HepG2 (cell line): ENCODE measurements around the gene TFEB. TPM values are rescaled to one million over a fixed set of nuclear protein-coding genes. Genes with fewer than 3 reads are reported as not detected.
A peak's percentile ranks its signal among the peaks of the same experiment; 100 is the strongest.

Experiments
- ETV5 ChIP-seq: IDR thresholded peaks from 2 replicates; pipeline ENCODE4 v1.6.1; 2018; ENCODE audit warnings: missing biosample characterization, missing genetic modification reagents, inconsistent platforms, borderline replicate concordance
- FOXM1 ChIP-seq: sonication (generic); formaldehyde crosslinking; IDR thresholded peaks from 2 replicates; pipeline ENCODE4 v1.5.0; 2020; ENCODE audit warnings: missing genetic modification reagents
- HOXA3 ChIP-seq: sonication (generic); formaldehyde crosslinking; IDR thresholded peaks from 2 replicates; pipeline ENCODE4 v1.5.0; 2020; ENCODE audit warnings: missing genetic modification reagents
- IKZF4 ChIP-seq: sonication (generic); formaldehyde crosslinking; IDR thresholded peaks from 2 replicates; pipeline ENCODE4 v1.5.1; 2020; ENCODE audit warnings: borderline replicate concordance, mild to moderate bottlenecking, low read depth, missing genetic modification reagents; ENCODE audit errors: not compliant biosample characterization
- POGZ ChIP-seq: sonication (generic); formaldehyde crosslinking; IDR thresholded peaks from 2 replicates; pipeline ENCODE4 v1.4.0; 2020; ENCODE audit warnings: mild to moderate bottlenecking, missing genetic modification reagents
- PRMT3 ChIP-seq: sonication (generic); formaldehyde crosslinking; IDR thresholded peaks from 2 replicates; pipeline ENCODE4 v1.8.1; 2022; ENCODE audit warnings: low read depth, mild to moderate bottlenecking, moderate library complexity, missing genetic modification reagents, borderline replicate concordance
- RARG ChIP-seq: sonication (generic); formaldehyde crosslinking; IDR thresholded peaks from 2 replicates; pipeline ENCODE4 v1.4.0; 2020; ENCODE audit warnings: low read depth, mild to moderate bottlenecking, missing genetic modification reagents
- RXRB ChIP-seq: IDR thresholded peaks from 2 replicates; pipeline ENCODE4 v1.6.1; 2016; ENCODE audit warnings: borderline replicate concordance, missing genetic modification reagents, missing compliant biosample characterization
- SATB2 ChIP-seq: sonication (generic); formaldehyde crosslinking; IDR thresholded peaks from 2 replicates; pipeline ENCODE4 v1.5.0; 2020; ENCODE audit warnings: missing genetic modification reagents
- TEAD3 ChIP-seq: optimal IDR thresholded peaks from 2 replicates; pipeline ENCODE3; 2016; ENCODE audit warnings: borderline replicate concordance
- ZFY ChIP-seq: sonication (generic); formaldehyde crosslinking; IDR thresholded peaks from 2 replicates; pipeline ENCODE4 v1.4.0; 2020; ENCODE audit warnings: missing genetic modification reagents
- ZNF136 ChIP-seq: sonication (generic); formaldehyde crosslinking; IDR thresholded peaks from 2 replicates; pipeline ENCODE4 v1.8.1; 2022; ENCODE audit warnings: low read depth, mild to moderate bottlenecking, moderate library complexity, missing genetic modification reagents
- ZNF256 ChIP-seq: sonication (generic); formaldehyde crosslinking; conservative IDR thresholded peaks from 2 replicates; pipeline ENCODE4 v1.4.0; 2020; ENCODE audit warnings: missing genetic modification reagents
- ZNF430 ChIP-seq: sonication (generic); formaldehyde crosslinking; IDR thresholded peaks from 2 replicates; pipeline ENCODE4 v1.9.0; 2021; ENCODE audit warnings: mild to moderate bottlenecking, missing genetic modification reagents
- ZNF558 ChIP-seq: sonication (generic); formaldehyde crosslinking; IDR thresholded peaks from 2 replicates; pipeline ENCODE4 v1.9.0; 2022; ENCODE audit warnings: mild to moderate bottlenecking, missing genetic modification reagents, borderline replicate concordance
- ZNF616 ChIP-seq: sonication (generic); formaldehyde crosslinking; IDR thresholded peaks from 2 replicates; pipeline ENCODE4 v1.5.0; 2020; ENCODE audit warnings: low read depth, mild to moderate bottlenecking, missing genetic modification reagents
- ZNF768 ChIP-seq: sonication (generic); formaldehyde crosslinking; IDR thresholded peaks from 2 replicates; pipeline ENCODE4 v1.4.0; 2020; ENCODE audit warnings: missing genetic modification reagents
- ZSCAN25 ChIP-seq: sonication (generic); formaldehyde crosslinking; IDR thresholded peaks from 2 replicates; pipeline ENCODE4 v1.8.0; 2022; ENCODE audit warnings: mild to moderate bottlenecking, missing genetic modification reagents
- polyA plus RNA-seq, 8 experiments: library from polyadenylated mRNA; depleted of rRNA in 3 of 8; stranded (reverse) in 7 of 8; unstranded in 1 of 8; fragments of >200 nt; fragmentation: Illumina TruSeq in 4 of 8; extraction: Trizol in 4 of 8; gene quantifications; 2 replicates each; pipeline versions ENCODE4 v1.2.1 to v1.2.3, GENCODE V29; 2011 to 2016; ENCODE audit warnings: low read depth in 4 of 8, missing spikeins in 1 of 8, mixed read lengths in 1 of 8; ENCODE audit not compliant: insufficient read depth in 1 of 8
- total RNA-seq, 5 experiments: library from RNA; depleted of rRNA; stranded (reverse); fragments of >200 nt; fragmentation: Illumina TruSeq; extraction: Trizol; gene quantifications; 2 replicates each; pipeline ENCODE4 v1.2.3, GENCODE V29; 2016; ENCODE audit warnings: low read depth in 1 of 5
- TF ChIP-seq, protein P1 (sequence below): sonication (generic); formaldehyde crosslinking; IDR thresholded peaks from 2 replicates; pipeline ENCODE4 v1.4.0; 2020; ENCODE audit warnings: missing genetic modification reagents, borderline replicate concordance
- TF ChIP-seq, protein P2 (sequence below): sonication (generic); formaldehyde crosslinking; IDR thresholded peaks from 2 replicates; pipeline ENCODE4 v1.4.0; 2020; ENCODE audit warnings: missing genetic modification reagents, low read depth, mild to moderate bottlenecking, borderline replicate concordance
- TF ChIP-seq, protein P3 (sequence below): sonication (generic); formaldehyde crosslinking; IDR thresholded peaks from 2 replicates; pipeline ENCODE4 v1.5.0; 2020; ENCODE audit warnings: mild to moderate bottlenecking, missing genetic modification reagents
- TF ChIP-seq, protein P4 (sequence below): sonication (generic); formaldehyde crosslinking; IDR thresholded peaks from 2 replicates; pipeline ENCODE4 v1.5.1; 2020; ENCODE audit warnings: mild to moderate bottlenecking, missing genetic modification reagents, borderline replicate concordance

Gene TFEB
- total and polyA plus RNA-seq, 2 of the 13 experiments (the other 11 are each of a cell fraction or from before 2014, with no cell fraction given), result 13.3 to 18.7 TPM

DNA sequence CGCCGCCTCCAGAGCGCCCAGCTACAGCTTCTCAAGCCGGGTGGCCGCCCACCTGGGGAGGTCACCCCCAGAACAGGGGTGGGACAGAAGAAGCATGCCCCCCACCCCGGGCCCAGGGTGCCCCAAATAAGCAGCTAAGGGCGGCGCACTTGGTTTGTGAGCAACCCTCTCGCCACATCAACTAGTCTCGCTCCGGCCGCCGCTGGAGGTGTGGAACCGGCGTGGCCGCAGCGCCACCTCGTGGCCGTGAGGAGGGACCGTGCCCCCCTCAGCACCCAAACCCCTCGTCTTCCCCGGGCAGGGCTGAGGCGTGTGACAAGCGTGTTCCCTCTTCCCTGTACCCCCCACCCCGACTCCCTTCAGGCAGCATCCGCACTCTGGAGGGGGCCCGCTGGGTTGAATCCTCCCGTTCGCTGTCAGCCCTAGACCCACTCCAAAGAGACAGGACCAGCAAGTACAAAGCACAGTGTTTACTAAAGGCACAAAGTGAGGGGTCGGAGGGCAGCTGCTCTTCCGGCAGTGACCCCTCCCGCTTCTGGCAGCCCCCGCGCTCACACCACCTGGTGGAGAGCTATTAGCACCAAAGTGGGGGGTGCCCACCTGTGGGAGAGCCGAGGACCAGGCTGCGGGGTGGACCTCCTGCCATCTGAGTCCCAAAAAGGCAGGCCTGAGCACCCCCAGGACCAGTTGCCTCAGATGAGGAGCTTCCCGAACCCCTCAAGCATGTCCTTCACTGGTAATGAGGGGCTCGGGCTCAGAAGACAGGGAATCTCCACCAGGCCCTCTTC lies 51.7 kb downstream of the TFEB start (continued):
- TF ChIP-seq FOXM1 (CRISPR knock-in tag) (no peak), ZNF616 (CRISPR knock-in tag) (no peak), PRMT3 (no peak), HOXA3 (CRISPR knock-in tag) (no peak), IKZF4 (CRISPR knock-in tag) (peak; percentile 37), ZNF136 (CRISPR knock-in tag) (no peak), ZFY (CRISPR knock-in tag) (no peak), TEAD3 (CRISPR knock-in tag) (peak; percentile 47), ZSCAN25 (CRISPR knock-in tag) (peak; percentile 88), SATB2 (CRISPR knock-in tag) (no peak), ZNF256 (CRISPR knock-in tag) (no peak), POGZ (CRISPR knock-in tag) (0 out of 2 replicates have a peak, but pooled peaks have one; percentile 43), ZNF430 (CRISPR knock-in tag) (no peak), ZNF768 (CRISPR knock-in tag) (peak; percentile 61; the same call in 1 of the 2 replicates), RARG (CRISPR knock-in tag) (no peak), ETV5 (CRISPR knock-in tag) (peak; percentile 53), ZNF558 (CRISPR knock-in tag) (0 out of 2 replicates have a peak, but pooled peaks have one; percentile 44), RXRB (CRISPR knock-in tag) (no peak)
- TF ChIP-seq, protein P1, sequence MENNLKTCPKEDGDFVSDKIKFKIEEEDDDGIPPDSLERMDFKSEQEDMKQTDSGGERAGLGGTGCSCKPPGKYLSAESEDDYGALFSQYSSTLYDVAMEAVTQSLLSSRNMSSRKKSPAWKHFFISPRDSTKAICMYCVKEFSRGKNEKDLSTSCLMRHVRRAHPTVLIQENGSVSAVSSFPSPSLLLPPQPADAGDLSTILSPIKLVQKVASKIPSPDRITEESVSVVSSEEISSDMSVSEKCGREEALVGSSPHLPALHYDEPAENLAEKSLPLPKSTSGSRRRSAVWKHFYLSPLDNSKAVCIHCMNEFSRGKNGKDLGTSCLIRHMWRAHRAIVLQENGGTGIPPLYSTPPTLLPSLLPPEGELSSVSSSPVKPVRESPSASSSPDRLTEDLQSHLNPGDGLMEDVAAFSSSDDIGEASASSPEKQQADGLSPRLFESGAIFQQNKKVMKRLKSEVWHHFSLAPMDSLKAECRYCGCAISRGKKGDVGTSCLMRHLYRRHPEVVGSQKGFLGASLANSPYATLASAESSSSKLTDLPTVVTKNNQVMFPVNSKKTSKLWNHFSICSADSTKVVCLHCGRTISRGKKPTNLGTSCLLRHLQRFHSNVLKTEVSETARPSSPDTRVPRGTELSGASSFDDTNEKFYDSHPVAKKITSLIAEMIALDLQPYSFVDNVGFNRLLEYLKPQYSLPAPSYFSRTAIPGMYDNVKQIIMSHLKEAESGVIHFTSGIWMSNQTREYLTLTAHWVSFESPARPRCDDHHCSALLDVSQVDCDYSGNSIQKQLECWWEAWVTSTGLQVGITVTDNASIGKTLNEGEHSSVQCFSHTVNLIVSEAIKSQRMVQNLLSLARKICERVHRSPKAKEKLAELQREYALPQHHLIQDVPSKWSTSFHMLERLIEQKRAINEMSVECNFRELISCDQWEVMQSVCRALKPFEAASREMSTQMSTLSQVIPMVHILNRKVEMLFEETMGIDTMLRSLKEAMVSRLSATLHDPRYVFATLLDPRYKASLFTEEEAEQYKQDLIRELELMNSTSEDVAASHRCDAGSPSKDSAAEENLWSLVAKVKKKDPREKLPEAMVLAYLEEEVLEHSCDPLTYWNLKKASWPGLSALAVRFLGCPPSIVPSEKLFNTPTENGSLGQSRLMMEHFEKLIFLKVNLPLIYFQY, result peak; percentile 48; the same call in 1 of the 2 replicates
- TF ChIP-seq, protein P2, sequence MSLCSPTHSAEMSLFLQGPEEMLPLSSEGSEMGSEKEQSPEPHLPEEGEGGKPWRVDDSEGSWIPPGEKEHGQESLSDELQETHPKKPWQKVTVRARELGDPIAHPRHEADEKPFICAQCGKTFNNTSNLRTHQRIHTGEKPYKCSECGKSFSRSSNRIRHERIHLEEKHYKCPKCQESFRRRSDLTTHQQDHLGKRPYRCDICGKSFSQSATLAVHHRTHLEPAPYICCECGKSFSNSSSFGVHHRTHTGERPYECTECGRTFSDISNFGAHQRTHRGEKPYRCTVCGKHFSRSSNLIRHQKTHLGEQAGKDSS, result no peak; the same call in 1 of the 2 replicates
- TF ChIP-seq, protein P3, sequence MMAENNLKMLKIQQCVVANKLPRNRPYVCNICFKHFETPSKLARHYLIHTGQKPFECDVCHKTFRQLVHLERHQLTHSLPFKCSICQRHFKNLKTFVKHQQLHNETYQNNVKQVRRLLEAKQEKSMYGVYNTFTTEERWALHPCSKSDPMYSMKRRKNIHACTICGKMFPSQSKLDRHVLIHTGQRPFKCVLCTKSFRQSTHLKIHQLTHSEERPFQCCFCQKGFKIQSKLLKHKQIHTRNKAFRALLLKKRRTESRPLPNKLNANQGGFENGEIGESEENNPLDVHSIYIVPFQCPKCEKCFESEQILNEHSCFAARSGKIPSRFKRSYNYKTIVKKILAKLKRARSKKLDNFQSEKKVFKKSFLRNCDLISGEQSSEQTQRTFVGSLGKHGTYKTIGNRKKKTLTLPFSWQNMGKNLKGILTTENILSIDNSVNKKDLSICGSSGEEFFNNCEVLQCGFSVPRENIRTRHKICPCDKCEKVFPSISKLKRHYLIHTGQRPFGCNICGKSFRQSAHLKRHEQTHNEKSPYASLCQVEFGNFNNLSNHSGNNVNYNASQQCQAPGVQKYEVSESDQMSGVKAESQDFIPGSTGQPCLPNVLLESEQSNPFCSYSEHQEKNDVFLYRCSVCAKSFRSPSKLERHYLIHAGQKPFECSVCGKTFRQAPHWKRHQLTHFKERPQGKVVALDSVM (CRISPR knock-in tag), result no peak
- TF ChIP-seq, protein P4, sequence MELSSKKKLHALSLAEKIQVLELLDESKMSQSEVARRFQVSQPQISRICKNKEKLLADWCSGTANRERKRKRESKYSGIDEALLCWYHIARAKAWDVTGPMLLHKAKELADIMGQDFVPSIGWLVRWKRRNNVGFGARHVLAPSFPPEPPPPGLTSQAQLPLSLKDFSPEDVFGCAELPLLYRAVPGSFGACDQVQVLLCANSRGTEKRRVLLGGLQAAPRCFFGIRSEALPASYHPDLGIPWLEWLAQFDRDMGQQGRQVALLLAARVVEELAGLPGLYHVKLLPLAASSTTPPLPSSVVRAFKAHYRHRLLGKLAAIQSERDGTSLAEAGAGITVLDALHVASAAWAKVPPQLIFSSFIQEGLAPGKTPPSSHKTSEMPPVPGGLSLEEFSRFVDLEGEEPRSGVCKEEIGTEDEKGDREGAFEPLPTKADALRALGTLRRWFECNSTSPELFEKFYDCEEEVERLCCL (CRISPR knock-in tag), result no peak
